ENCODE data around the gene SMCO3.

The SMCO3 gene

GRCh38 chr12:14756334-14757143, 57.4 kb downstream of the SMCO3 start:
- Mint-ChIP-seq H3K27ac (no peak overlapping the region), H3K27me3 (no peaks in the 10 kb centered on the region), H3K9me3 (peaks cover 12% of the 10 kb centered on the region)

More at GRCh38 chr12:14756334-14757143, 57.4 kb downstream of the SMCO3 start:
- Mint-ChIP-seq H3K4me1 (ENCODE audit: low read depth) (peaks cover 14% of the 10 kb centered on the region), H3K36me3 (ENCODE audit: low read depth) (peaks cover 31% of the 10 kb centered on the region), H3K4me3 (no peak overlapping the region)
